Aorta (tissue), 5 donors: ENCODE measurements around the gene NACC2. TPM values are rescaled to one million over a fixed set of nuclear protein-coding genes. Genes with fewer than 3 reads are reported as not detected.

ENCODE experiments used
- ATAC-seq: fragments of 200-7000 bp; cut with Tn5 transposase; one replicate; pipeline ENCODE4 v1.9.1; 2022; ENCODE audit warnings: moderate library complexity; ENCODE audit not compliant: low FRiP score
- DNase-seq, 2 donors: peaks; one replicate each; pipeline ENCODE4 v3.0.0-alpha.2; 2020
- H3K27ac ChIP-seq, 2 donors: one replicate each; pipeline ENCODE4 v1.5.1; 2013; ENCODE audit warnings: low read length in 2 of 2, mild to moderate bottlenecking in 2 of 2, moderate library complexity in 2 of 2, control low read depth in 1 of 2, inconsistent platforms in 1 of 2, low read depth in 1 of 2
- H3K27me3 ChIP-seq, 2 donors: one replicate each; pipeline ENCODE4 v1.6.1; 2013; ENCODE audit warnings: control low read depth in 1 of 2, low read length in 1 of 2, mild to moderate bottlenecking in 1 of 2, moderate library complexity in 1 of 2; ENCODE audit not compliant: insufficient read depth in 2 of 2, control insufficient read depth in 1 of 2
- H3K36me3 ChIP-seq, 2 donors: one replicate each; pipeline ENCODE4 v1.6.1; 2013; ENCODE audit warnings: control low read depth in 1 of 2, low read length in 1 of 2, mild to moderate bottlenecking in 1 of 2; ENCODE audit not compliant: insufficient read depth in 2 of 2, control insufficient read depth in 1 of 2
- H3K4me1 ChIP-seq, 2 donors: one replicate each; pipeline ENCODE4 v1.6.1; 2013; ENCODE audit warnings: low read length in 2 of 2, control low read depth in 1 of 2, mild to moderate bottlenecking in 1 of 2, moderate library complexity in 1 of 2; ENCODE audit not compliant: insufficient read depth in 2 of 2, control insufficient read depth in 1 of 2
- H3K4me3 ChIP-seq, 2 donors: one replicate each; pipeline ENCODE4 v1.5.1; 2013; ENCODE audit warnings: low read length in 2 of 2, control low read depth in 1 of 2, mild to moderate bottlenecking in 1 of 2
- H3K9me3 ChIP-seq: one replicate; pipeline ENCODE4 v1.6.1; 2013; ENCODE audit warnings: mild to moderate bottlenecking, low read length; ENCODE audit not compliant: control insufficient read depth
- WGBS, 2 donors: extraction: QIAGEN DNeasy Blood & Tissue Kit; methylation state at CpG; one replicate each; pipeline ENCODE4 v1.1.7; 2013; 5-methylcytosine and 5-hydroxymethylcytosine counted together
- intact Hi-C, 2 donors: fragments of 100-400 bp; cut with DNase I; formaldehyde crosslinking; loops; one replicate each; pipeline versions ENCODE4 v1.14.2 to v1.15.0; 2022
- polyA plus RNA-seq, 2 donors: library from polyadenylated mRNA; stranded (reverse); fragments of 200-250 nt; gene quantifications; one replicate each; pipeline ENCODE4 v1.2.3, GENCODE V29; 2013
- total RNA-seq, 2 donors: library from RNA; stranded (reverse); fragmentation: NEBNext Ultra II Directional; extraction: Animal tissue kit (Norgen Biotek cat#: 25700); gene quantifications; one replicate each; pipeline ENCODE4 v1.2.1, GENCODE V29; 2021
- donor health status: healthy with polysubstance abuse.
- donor health status: Bipolar disorder and iron deficiency.
- donor health status: DM: no; HTN: no; CAD: no.
- donor health status: DM: no; HTN: no; CAD: no.
- donor health status: DM: yes; HTN: yes; CAD: no.

Gene NACC2
- total and polyA plus RNA-seq, 4 donors, result 10.5 to 61.0 (median 31.5) TPM

DNA sequence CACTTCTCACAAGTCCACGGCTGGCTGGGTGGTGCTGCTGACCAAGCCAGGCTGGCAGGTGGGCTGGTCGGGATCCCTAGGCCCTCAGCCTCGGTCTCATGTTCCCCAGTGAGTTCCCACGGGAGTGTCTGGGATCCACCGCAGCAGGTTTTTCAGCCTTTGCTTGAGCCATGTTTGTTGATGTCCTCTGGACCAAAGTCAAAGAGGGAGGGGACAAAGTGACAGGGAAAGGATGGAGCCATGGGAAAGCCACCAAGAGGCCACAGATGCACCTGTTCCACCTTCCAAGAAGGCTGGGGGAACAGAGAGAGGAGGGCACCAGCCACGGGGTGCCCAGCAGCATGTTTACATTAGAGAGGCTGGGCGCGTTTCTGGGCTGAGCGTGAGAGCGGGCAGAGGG is 131.2 kb downstream of the NACC2 start:
- Histone ChIP-seq H3K4me1 (no peaks in the 10 kb centered on the region), H3K4me3 (no peak overlapping the region), H3K27ac (no peak overlapping the region), H3K27me3 (no peaks in the 10 kb centered on the region), H3K9me3 (no peaks in the 10 kb centered on the region), H3K36me3 (no peaks in the 10 kb centered on the region)
- intact Hi-C loops, result loop anchor here (10.0 kb wide), 2 partner anchors 99 to 281 kb away; partner anchors contain the start of gene QSOX2 (in 1 of the 2)
- WGBS, 2 donors, result 60 to 73% methylated on average over 10 of the region's 10 CpGs
- DNase-seq, result no peak
- no peak for ATAC-seq

DNA sequence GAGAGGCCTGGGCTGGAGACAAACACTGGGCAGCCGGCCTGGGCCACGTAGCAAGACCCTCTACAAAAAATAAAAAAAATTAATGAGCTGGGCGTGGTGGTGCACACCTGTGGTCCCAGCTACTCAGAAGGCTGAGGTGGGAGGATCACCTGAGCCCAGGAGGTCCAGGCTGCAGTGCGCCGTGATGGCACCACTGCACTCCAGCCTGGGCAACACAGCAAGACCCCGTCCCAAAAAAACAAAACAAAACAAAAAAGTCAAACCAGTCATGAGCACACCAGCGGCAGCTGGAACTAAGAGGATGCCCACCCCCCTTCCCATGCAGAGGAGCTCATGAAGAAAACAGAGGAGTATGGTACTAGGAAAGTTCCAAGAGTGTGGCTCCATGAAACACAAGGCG is 131.8 kb downstream of the NACC2 start:
- Histone ChIP-seq H3K9me3 (no peaks in the 10 kb centered on the region), H3K36me3 (no peaks in the 10 kb centered on the region), H3K27ac (no peak overlapping the region), H3K27me3 (no peaks in the 10 kb centered on the region), H3K4me1 (no peaks in the 10 kb centered on the region), H3K4me3 (no peak overlapping the region)
- ATAC-seq (no peak), DNase-seq (no peak)
- 83% methylated on average over 8 of the region's 8 CpGs for WGBS, 2 donors
- intact Hi-C loops, result loop anchor here (10.0 kb wide), 2 partner anchors 99 to 281 kb away; partner anchors contain the start of gene QSOX2 (in 1 of the 2)

DNA sequence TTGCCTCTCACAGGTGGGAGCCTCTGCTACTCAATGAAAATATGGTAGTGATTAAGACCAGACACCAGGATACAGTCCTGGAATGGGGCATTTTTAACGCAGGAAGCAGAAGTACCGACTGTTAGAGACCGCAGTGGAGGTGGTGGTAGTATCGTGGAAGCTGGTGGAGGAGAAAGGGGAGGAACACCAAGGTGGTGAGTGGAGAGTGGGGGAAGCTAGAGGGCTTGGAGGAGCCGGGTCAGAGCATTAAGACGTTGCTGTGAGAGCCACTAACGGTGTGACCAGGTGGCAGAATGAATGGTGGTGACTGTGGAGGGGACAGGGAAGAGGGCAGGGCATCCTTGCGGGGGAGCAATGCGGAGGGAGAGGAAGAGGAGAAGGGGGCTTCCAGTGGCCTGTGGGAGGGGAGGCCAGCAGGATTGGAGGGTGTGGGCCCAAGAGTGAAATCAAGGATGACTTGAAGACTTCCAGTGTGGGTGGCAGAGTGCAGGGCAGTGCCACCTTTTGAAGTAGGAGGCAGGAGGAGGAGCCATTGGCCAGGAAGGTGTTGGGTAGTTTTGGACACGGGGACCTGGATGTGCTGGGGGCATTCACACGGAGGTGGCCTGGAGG is 132.3 kb downstream of the NACC2 start:
- H3K4me1 ChIP-seq, result no peaks in the 10 kb centered on the region
- H3K36me3 ChIP-seq, result no peaks in the 10 kb centered on the region
- intact Hi-C loops, result loop anchor here (10.0 kb wide), 2 partner anchors 98 to 282 kb away; partner anchors contain the start of gene QSOX2 (in 1 of the 2)
- ATAC-seq (no peak), DNase-seq (no peak)
- no peaks in the 10 kb centered on the region for H3K27me3 ChIP-seq
- H3K27ac ChIP-seq, result no peak overlapping the region
- no peaks in the 10 kb centered on the region for H3K9me3 ChIP-seq
- no peak overlapping the region for H3K4me3 ChIP-seq
- 72 to 76% methylated on average over 11 of the region's 11 CpGs for WGBS, 2 donors

DNA sequence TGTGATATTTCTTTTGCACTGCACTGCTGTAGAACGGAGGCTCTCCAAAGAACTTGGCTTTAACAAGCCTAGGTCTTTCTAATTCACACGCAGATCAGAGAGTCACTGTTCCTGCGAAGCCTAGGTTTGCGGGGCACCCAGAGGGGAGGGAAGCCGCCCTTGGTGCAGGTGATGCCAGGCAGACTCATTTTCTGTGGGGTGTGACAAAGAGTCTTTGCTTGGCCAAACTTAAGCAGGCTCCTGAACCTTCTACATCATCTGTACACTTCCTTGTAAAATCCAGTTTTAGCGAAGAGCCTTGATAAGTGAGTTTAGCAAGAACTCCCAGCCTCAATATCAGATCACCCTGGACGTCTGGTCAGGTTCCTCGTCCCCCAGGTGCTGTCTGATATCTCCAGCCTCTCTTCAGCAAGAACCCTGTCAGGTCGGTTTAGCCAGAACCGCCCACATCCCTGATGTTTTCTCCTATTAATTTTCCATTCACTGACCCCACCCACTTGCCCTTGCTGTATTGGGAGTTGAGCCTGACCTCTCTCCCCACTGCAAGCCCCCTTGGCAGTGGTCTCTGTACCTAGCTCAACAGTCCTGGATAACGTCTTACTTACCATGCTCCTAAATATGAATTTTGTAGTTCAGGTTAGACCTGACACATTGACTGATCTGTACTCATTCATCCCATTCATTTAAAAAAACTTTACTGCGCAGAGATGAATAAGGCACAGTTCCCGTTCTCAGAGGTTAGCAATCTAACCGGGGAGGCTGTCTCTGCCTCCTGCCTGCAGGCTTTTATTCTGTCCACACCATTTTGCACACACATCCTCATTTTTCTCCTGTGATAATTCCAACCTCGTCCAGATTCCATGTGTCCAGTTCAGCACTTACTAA is 133.0 kb downstream of the NACC2 start:
- Histone ChIP-seq H3K27me3 (no peaks in the 10 kb centered on the region), H3K9me3 (no peaks in the 10 kb centered on the region), H3K36me3 (no peaks in the 10 kb centered on the region), H3K4me3 (no peak overlapping the region), H3K4me1 (no peaks in the 10 kb centered on the region), H3K27ac (no peak overlapping the region)
- no peak for ATAC-seq
- WGBS, 2 donors, result 49 to 50% methylated on average over 15 of the region's 15 CpGs
- intact Hi-C loops, result loop anchor here (10.0 kb wide), 2 partner anchors 97 to 283 kb away; partner anchors contain the start of gene QSOX2 (in 1 of the 2)
- no peak for DNase-seq

DNA sequence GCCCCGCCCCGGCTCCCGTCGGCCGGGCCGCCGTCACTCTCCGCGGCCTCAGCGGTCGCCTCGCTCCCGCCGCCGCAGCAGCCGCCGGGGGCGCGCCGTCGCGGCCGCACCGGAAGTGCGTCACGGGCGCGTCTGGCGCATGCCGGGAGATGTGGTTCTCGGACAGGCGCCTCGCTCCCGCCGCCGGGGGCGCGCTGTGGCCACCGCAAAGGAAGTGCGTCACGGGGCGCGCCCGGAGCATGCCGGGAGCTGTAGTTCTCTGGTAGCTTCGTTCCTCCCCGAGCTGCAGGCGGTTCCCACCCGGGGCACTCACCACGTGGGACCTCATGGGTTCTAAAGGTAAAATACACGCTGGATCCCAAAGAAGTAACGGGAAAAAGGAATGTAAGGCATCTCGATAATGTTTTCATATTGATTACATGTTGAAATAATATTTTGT is 133.8 kb downstream of the NACC2 start, which contains the start of gene UBAC1:
UBAC1 (minus strand) TSS at position 97 of the 439 bp plus-strand sequence. CDS start 211 bp downstream, outside the sequence.
- DNase-seq (peak; percentile 98 to 99), ATAC-seq (peak; percentile 96)
- peak within 1 kb of the TSS; percentile 80 to 95 for H3K4me3 ChIP-seq
- no peaks in the 10 kb centered on the region for H3K36me3 ChIP-seq
- no peaks in the 10 kb centered on the region for H3K4me1 ChIP-seq
- WGBS, 2 donors, result 0 to 1% methylated on average over 46 to 53 of the region's 53 CpGs
- H3K27me3 ChIP-seq, result no peaks in the 10 kb centered on the region
- H3K9me3 ChIP-seq, result no peaks in the 10 kb centered on the region
- H3K27ac ChIP-seq, result peak within 1 kb of the TSS in 1 of 2 donors; percentile 50
- intact Hi-C loops, result loop anchor here (10.0 kb wide), 2 partner anchors 96 to 284 kb away; partner anchors contain the start of gene QSOX2 (in 1 of the 2)

GRCh38 chr9:135960411-135961276 is 134.4 kb downstream of the NACC2 start:
- Histone ChIP-seq H3K4me1 (no peaks in the 10 kb centered on the region), H3K4me3 (peak overlapping the region; percentile 80 to 95), H3K27me3 (no peaks in the 10 kb centered on the region), H3K9me3 (no peaks in the 10 kb centered on the region), H3K27ac (peak overlapping the region in 1 of 2 donors; percentile 50), H3K36me3 (no peaks in the 10 kb centered on the region)
- WGBS, 2 donors, result 0 to 1% methylated on average over 56 to 74 of the region's 74 CpGs
- intact Hi-C loops, result loop anchor here (10.0 kb wide), 2 partner anchors 96 to 284 kb away; partner anchors contain the start of gene QSOX2 (in 1 of the 2)
- DNase-seq (peak in 1 of 2 donors; percentile 67), ATAC-seq (peak; percentile 55)

GRCh38 chr9:135959814-135960213 is 135.3 kb downstream of the NACC2 start:
- Histone ChIP-seq H3K9me3 (no peaks in the 10 kb centered on the region), H3K4me1 (no peaks in the 10 kb centered on the region), H3K4me3 (peak overlapping the region in 1 of 2 donors; percentile 95), H3K36me3 (no peaks in the 10 kb centered on the region), H3K27me3 (no peaks in the 10 kb centered on the region), H3K27ac (no peak overlapping the region)
- intact Hi-C loops, result loop anchor here (10.0 kb wide), 2 partner anchors 95 to 285 kb away; partner anchors contain the start of gene QSOX2 (in 1 of the 2)
- WGBS, 2 donors, result 15 to 29% methylated on average over 9 of the region's 9 CpGs
- DNase-seq (no peak), ATAC-seq (no peak)

DNA sequence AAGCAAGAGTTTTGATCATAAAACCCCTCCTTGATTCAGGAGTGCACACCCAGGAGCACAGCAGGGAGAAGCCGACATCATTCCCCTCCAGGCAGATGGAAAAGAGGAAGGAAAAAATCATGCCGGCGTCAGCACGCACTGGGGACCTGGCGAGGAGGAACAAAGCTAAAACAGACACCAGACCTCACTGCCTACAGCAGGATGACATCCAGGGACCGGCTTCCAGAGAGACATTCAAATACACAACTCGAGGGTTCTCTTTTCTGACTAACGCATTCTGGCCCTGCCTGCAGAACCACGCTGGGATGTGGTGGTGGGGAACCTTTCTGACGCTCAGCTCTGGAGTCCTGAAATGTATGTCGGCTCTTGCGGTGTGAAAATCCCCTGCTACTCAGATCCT is 136.6 kb downstream of the NACC2 start:
- no peaks in the 10 kb centered on the region for H3K36me3 ChIP-seq
- no peaks in the 10 kb centered on the region for H3K4me1 ChIP-seq
- H3K27me3 ChIP-seq, result no peaks in the 10 kb centered on the region
- DNase-seq (peak in 1 of 2 donors; percentile 76), ATAC-seq (no peak)
- intact Hi-C loops, result no loop called here
- H3K9me3 ChIP-seq, result no peaks in the 10 kb centered on the region
- no peak overlapping the region for H3K4me3 ChIP-seq
- 90 to 93% methylated on average over 12 of the region's 12 CpGs for WGBS, 2 donors
- H3K27ac ChIP-seq, result no peak overlapping the region
